C4-2B (cell line): ENCODE data around the gene DAG1.

ENCODE experiments used
- ZFX ChIP-seq: fragments of 450-650 bp; IDR thresholded peaks from 2 replicates; pipeline ENCODE4 v1.6.1; 2017
- TF ChIP-seq, protein P1 (sequence below): fragments of 450-650 bp; conservative IDR thresholded peaks from 2 replicates; pipeline ENCODE4 v1.5.1; 2017; ENCODE audit warnings: mild to moderate bottlenecking

DNA sequence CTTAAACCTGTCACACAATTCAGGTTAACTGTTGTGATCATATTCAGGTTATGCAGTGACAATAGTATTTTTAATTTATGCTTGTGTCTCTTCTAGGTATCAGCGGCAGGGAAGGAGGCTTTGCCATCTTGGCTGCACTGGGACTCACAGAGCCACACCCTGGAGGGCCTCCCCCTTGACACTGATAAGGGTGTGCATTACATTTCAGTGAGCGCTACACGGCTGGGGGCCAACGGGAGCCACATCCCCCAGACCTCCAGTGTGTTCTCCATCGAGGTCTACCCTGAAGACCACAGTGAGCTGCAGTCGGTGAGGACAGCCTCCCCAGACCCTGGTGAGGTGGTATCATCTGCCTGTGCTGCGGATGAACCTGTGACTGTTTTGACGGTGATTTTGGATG, 60.6 kb downstream of the DAG1 start:
- TF ChIP-seq, protein P1, sequence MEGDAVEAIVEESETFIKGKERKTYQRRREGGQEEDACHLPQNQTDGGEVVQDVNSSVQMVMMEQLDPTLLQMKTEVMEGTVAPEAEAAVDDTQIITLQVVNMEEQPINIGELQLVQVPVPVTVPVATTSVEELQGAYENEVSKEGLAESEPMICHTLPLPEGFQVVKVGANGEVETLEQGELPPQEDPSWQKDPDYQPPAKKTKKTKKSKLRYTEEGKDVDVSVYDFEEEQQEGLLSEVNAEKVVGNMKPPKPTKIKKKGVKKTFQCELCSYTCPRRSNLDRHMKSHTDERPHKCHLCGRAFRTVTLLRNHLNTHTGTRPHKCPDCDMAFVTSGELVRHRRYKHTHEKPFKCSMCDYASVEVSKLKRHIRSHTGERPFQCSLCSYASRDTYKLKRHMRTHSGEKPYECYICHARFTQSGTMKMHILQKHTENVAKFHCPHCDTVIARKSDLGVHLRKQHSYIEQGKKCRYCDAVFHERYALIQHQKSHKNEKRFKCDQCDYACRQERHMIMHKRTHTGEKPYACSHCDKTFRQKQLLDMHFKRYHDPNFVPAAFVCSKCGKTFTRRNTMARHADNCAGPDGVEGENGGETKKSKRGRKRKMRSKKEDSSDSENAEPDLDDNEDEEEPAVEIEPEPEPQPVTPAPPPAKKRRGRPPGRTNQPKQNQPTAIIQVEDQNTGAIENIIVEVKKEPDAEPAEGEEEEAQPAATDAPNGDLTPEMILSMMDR = no peak
- TF ChIP-seq ZFX = no peak
